SK-N-SH (cell line): ENCODE results near the gene GUCY1A1. TPM values are rescaled to one million over a fixed set of nuclear protein-coding genes. Genes with fewer than 3 reads are reported as not detected.

Source experiments
- CTCF ChIA-PET: fragments of 300-600, 350-600 bp; formaldehyde crosslinking; extraction: SDS; loops from one replicate; lab custom pipeline; 2021; lab: Yijun Ruan, JAX
- POLR2A ChIA-PET: fragments of 350-600 bp; sonication (Branson Sonifier 250); formaldehyde crosslinking; extraction: SDS; loops from one replicate; lab custom pipeline; 2020; ENCODE audit warnings: antibody characterized with exemption, inconsistent platforms; lab: Yijun Ruan, JAX
- DNase-seq: peaks from one replicate; pipeline ENCODE4 v3.0.0; 2012
- H2AFZ ChIP-seq: fragments of 200-600 bp; sonication (generic); 2 replicates; pipeline ENCODE4 v1.8.1; 2016; ENCODE audit warnings: antibody characterized with exemption, mild to moderate bottlenecking, low read depth
- H3F3A ChIP-seq: fragments of 200-600 bp; sonication (generic); replicated peaks from 2 replicates; pipeline ENCODE3; 2016; ENCODE audit warnings: antibody characterized with exemption, mild to moderate bottlenecking; ENCODE audit not compliant: insufficient read depth
- H3K27ac ChIP-seq, 2 experiments: fragments of 200-500 bp in 1 of 2; fragments of 200-600 bp in 1 of 2; sonication (Bioruptor generic) in 1 of 2; sonication (generic), shearing (Covaris generic) in 1 of 2; 2 replicates each; pipeline versions ENCODE4 v1.5.1 to v1.6.1; 2014 to 2016; ENCODE audit warnings: low read depth in 2 of 2, inconsistent platforms in 1 of 2, low read length in 1 of 2, mild to moderate bottlenecking in 1 of 2, mixed read lengths in 1 of 2
- H3K27me3 ChIP-seq: fragments of 200-600 bp; sonication (generic), shearing (Covaris generic); 2 replicates; pipeline ENCODE4 v1.6.1; 2016; ENCODE audit warnings: mixed run types; ENCODE audit not compliant: insufficient read depth
- H3K36me3 ChIP-seq, 2 experiments: fragments of 200-500 bp in 1 of 2; fragments of 200-600 bp in 1 of 2; sonication (Bioruptor generic) in 1 of 2; sonication (generic) in 1 of 2; replicated peaks in 1 of 2; 2 replicates each; pipeline versions ENCODE3 to v1.5.1; 2014 to 2016; ENCODE audit warnings: low read length in 1 of 2, mild to moderate bottlenecking in 1 of 2; ENCODE audit not compliant: insufficient read depth in 2 of 2, control insufficient read depth in 1 of 2
- H3K4me1 ChIP-seq, 2 experiments: fragments of 200-500 bp in 1 of 2; fragments of 200-600 bp in 1 of 2; sonication (Bioruptor generic) in 1 of 2; sonication (generic), shearing (Covaris generic) in 1 of 2; 2 replicates each; pipeline versions ENCODE4 v1.5.1 to v1.6.1; 2014 to 2016; ENCODE audit warnings: low read depth in 1 of 2, low read length in 1 of 2, mixed run types in 1 of 2; ENCODE audit not compliant: insufficient read depth in 2 of 2, control insufficient read depth in 1 of 2
- H3K4me2 ChIP-seq: fragments of 200-600 bp; sonication (generic), shearing (Covaris generic); 2 replicates; pipeline ENCODE4 v1.6.1; 2017; ENCODE audit warnings: mixed run types
- H3K4me3 ChIP-seq, 2 experiments: fragments of 200-500 bp in 1 of 2; fragments of 200-600 bp in 1 of 2; sonication (Bioruptor generic) in 1 of 2; sonication (generic), shearing (Covaris generic) in 1 of 2; 2 replicates each; pipeline versions ENCODE4 v1.5.1 to v1.8.1; 2014 to 2016; ENCODE audit warnings: low read depth in 2 of 2, inconsistent platforms in 1 of 2, low read length in 1 of 2, mild to moderate bottlenecking in 1 of 2, mixed read lengths in 1 of 2, moderate library complexity in 1 of 2
- H3K79me2 ChIP-seq: fragments of 200-600 bp; sonication (generic); 2 replicates; pipeline ENCODE4 v1.8.1; 2017; ENCODE audit warnings: mild to moderate bottlenecking; ENCODE audit not compliant: insufficient read depth
- H3K9ac ChIP-seq: fragments of 200-600 bp; sonication (generic); 2 replicates; pipeline ENCODE4 v1.6.1; 2017; ENCODE audit warnings: mixed run types
- H3K9me2 ChIP-seq: fragments of 200-600 bp; sonication (generic); 2 replicates; pipeline ENCODE4 v1.6.1; 2017; ENCODE audit warnings: mixed run types
- H3K9me3 ChIP-seq: fragments of 200-600 bp; sonication (generic); 2 replicates; pipeline ENCODE4 v1.6.1; 2017; ENCODE audit warnings: mixed run types, mild to moderate bottlenecking, moderate library complexity
- H4K20me1 ChIP-seq: fragments of 200-600 bp; sonication (generic); 2 replicates; pipeline ENCODE4 v1.6.1; 2017; ENCODE audit warnings: mild to moderate bottlenecking, mixed run types; ENCODE audit not compliant: insufficient read depth
- ELF1 ChIP-seq: IDR thresholded peaks from 2 replicates; pipeline ENCODE4 v1.4.0; 2012
- FOSL2 ChIP-seq: IDR thresholded peaks from 2 replicates; pipeline ENCODE4 v1.4.0; 2012; ENCODE audit warnings: low read depth, mild to moderate bottlenecking, moderate library complexity, borderline replicate concordance
- GATA2 ChIP-seq: sonication (generic); formaldehyde crosslinking; IDR thresholded peaks from 2 replicates; pipeline ENCODE4 v1.5.0; 2020; ENCODE audit warnings: mild to moderate bottlenecking, missing genetic modification reagents
- NFIC ChIP-seq: IDR thresholded peaks from 2 replicates; pipeline ENCODE4 v1.4.0; 2012; ENCODE audit warnings: borderline replicate concordance
- POLR2AphosphoS5 ChIP-seq: IDR thresholded peaks from 2 replicates; pipeline ENCODE4 v1.6.1; 2012; ENCODE audit warnings: low read depth, low read length
- REST ChIP-seq: IDR thresholded peaks from 2 replicates; pipeline ENCODE4 v1.6.1; 2012; ENCODE audit warnings: mild to moderate bottlenecking, low read depth, low read length, moderate library complexity
- RFX5 ChIP-seq: IDR thresholded peaks from 2 replicates; pipeline ENCODE4 v1.6.1; 2012; ENCODE audit warnings: mild to moderate bottlenecking, improper control_type of control experiment, low read length
- RXRA ChIP-seq: IDR thresholded peaks from 2 replicates; pipeline ENCODE4 v1.4.0; 2012; ENCODE audit warnings: low read depth, mild to moderate bottlenecking, borderline replicate concordance
- SIN3A ChIP-seq: IDR thresholded peaks from 2 replicates; pipeline ENCODE4 v1.6.1; 2012; ENCODE audit warnings: low read depth, mild to moderate bottlenecking, low read length, moderate library complexity, borderline replicate concordance
- SMC3 ChIP-seq: IDR thresholded peaks from 2 replicates; pipeline ENCODE4 v1.6.1; 2012; ENCODE audit warnings: low read depth, low read length, improper control_type of control experiment
- TAF1 ChIP-seq: IDR thresholded peaks from 2 replicates; pipeline ENCODE4 v1.6.1; 2012; ENCODE audit warnings: low read depth, mild to moderate bottlenecking, low read length, moderate library complexity, borderline replicate concordance
- YY1 ChIP-seq: IDR thresholded peaks from 2 replicates; pipeline ENCODE4 v1.4.0; 2012; ENCODE audit warnings: low read depth, mild to moderate bottlenecking
- WGBS: methylation state at CpG from one replicate; pipeline ENCODE4 v1.1.6; 2017; ENCODE audit warnings: low lambda C conversion rate; 5-methylcytosine and 5-hydroxymethylcytosine counted together
- polyA plus RNA-seq, 3 experiments: library from polyadenylated mRNA; depleted of rRNA; stranded (reverse); fragments of >200 nt; gene quantifications; 2 replicates each; pipeline ENCODE4 v1.2.3, GENCODE V29; 2012
- TF ChIP-seq, protein P1 (sequence below): IDR thresholded peaks from 2 replicates; pipeline ENCODE4 v1.4.0; 2012; ENCODE audit warnings: low read depth
- TF ChIP-seq, protein P2 (sequence below): fragments of 150-350 bp; IDR thresholded peaks from 2 replicates; pipeline ENCODE4 v1.6.1; 2016; ENCODE audit warnings: mild to moderate bottlenecking, low read depth, low read length

Gene GUCY1A1
- polyA plus RNA-seq, 1 of the 3 experiments (the other 2 are of a cell fraction): 0.03 TPM

DNA sequence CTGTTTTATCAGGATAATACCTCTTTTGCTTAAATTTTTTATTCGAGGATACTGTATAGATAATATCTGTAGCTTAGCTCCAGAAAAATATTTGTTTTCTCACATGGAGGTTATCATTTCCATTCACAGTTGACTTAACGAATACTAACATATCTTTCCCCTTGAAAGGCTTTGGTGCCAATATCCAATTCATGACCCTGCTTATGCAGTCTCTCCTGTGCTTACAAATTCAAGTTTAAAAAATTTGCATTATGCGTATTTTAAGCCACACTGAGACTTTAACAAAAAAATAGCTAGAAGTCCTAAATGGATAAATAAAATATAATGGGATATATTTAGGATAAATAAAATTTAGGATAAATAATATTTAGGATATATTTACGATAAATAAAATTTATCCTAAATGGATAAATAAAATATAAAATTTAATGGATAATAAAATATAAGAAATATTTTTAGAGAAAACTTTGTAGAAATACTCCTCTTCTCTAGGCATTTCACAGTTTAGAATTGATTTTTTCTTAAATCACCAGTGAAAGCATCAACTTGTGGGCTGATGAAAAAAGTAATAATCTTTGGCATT is 114.7 kb downstream of the GUCY1A1 start:
- no peaks in the 10 kb centered on the region for H3K27me3 ChIP-seq
- CTCF ChIA-PET: interaction anchor here (1.2 kb wide), 2 partner anchors 339 to 974 kb away, joined by 3 read pairs; no protein-coding TSS in a partner anchor

More for the DNA sequence above, 114.7 kb downstream of the GUCY1A1 start:
- Histone ChIP-seq H3F3A (no peaks in the 10 kb centered on the region), H3K4me3 (no peak overlapping the region), H3K9me3 (no peaks in the 10 kb centered on the region), H3K9me2 (no peaks in the 10 kb centered on the region), H3K79me2 (no peaks in the 10 kb centered on the region), H3K27ac (no peak overlapping the region), H3K9ac (no peak overlapping the region), H3K36me3 (no peaks in the 10 kb centered on the region), H4K20me1 (no peaks in the 10 kb centered on the region), H3K4me2 (no peak overlapping the region), H3K4me1 (no peaks in the 10 kb centered on the region), H2AFZ (no peak overlapping the region)
- POLR2A ChIA-PET: no interaction called here
- DNase-seq: no peak
- WGBS: 69% methylated on average over 4 of the region's 4 CpGs
- TF ChIP-seq GATA2 (CRISPR knock-in tag) (no peak), TAF1 (no peak), RFX5 (no peak), NFIC (no peak), POLR2AphosphoS5 (no peak), REST (no peak), RXRA (no peak), YY1 (no peak), FOSL2 (no peak), ELF1 (no peak), SMC3 (no peak), SIN3A (no peak)
- TF ChIP-seq, protein P1, sequence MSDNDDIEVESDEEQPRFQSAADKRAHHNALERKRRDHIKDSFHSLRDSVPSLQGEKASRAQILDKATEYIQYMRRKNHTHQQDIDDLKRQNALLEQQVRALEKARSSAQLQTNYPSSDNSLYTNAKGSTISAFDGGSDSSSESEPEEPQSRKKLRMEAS: no peak
- TF ChIP-seq, protein P2, sequence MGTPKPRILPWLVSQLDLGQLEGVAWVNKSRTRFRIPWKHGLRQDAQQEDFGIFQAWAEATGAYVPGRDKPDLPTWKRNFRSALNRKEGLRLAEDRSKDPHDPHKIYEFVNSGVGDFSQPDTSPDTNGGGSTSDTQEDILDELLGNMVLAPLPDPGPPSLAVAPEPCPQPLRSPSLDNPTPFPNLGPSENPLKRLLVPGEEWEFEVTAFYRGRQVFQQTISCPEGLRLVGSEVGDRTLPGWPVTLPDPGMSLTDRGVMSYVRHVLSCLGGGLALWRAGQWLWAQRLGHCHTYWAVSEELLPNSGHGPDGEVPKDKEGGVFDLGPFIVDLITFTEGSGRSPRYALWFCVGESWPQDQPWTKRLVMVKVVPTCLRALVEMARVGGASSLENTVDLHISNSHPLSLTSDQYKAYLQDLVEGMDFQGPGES: no peak

Other genes starting within 250 kb of the GUCY1A1 start
- 0.36 and 0.38 TPM in 2 replicates for gene GUCY1B1, start 92.2 kb downstream of the GUCY1A1 start, polyA plus RNA-seq (2012; rRNA removed)
- not detected in 2 replicates for gene ASIC5, start 199.4 kb downstream of the GUCY1A1 start, polyA plus RNA-seq (2012; rRNA removed)
- not detected in 2 replicates for gene TDO2, start 236.8 kb downstream of the GUCY1A1 start, polyA plus RNA-seq (2012; rRNA removed)